OCI-LY7 (cell line): Measurements from ENCODE around the gene SUCNR1.

Experiments
- EZH2phosphoT487 ChIP-seq: fragments of 200-600 bp; sonication (generic); IDR thresholded peaks from 2 replicates; pipeline ENCODE4 v1.6.1; 2018; ENCODE audit warnings: low read depth, borderline replicate concordance, mild to moderate bottlenecking, mixed run types, antibody characterized with exemption, low read length, moderate library complexity, mixed read lengths
- TF ChIP-seq, protein P1 (sequence below): fragments of 200-600 bp; sonication (generic); conservative IDR thresholded peaks from 2 replicates; pipeline ENCODE4 v1.5.1; 2014; ENCODE audit warnings: mild to moderate bottlenecking, antibody characterized with exemption, low read length, moderate library complexity, mixed read lengths

DNA sequence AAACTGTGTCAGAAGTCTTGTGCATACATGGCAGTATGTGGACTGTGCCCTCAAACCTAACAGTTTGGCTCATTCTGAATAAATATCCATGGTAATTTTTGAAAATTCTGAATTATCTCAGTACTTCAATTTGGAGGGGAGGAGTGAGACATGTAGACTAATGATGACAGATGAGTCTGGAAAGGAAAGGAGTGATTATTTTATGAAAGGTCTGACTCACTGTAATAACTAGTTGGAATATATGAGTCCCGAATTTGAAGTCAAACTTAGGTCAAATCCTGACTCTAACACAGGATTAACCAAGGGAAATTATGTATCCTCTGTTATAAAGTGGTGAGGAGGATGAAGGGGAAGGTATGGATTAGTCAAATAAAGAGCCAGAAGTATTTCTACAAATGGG, 38.6 kb downstream of the SUCNR1 start:
- TF ChIP-seq, protein P1, sequence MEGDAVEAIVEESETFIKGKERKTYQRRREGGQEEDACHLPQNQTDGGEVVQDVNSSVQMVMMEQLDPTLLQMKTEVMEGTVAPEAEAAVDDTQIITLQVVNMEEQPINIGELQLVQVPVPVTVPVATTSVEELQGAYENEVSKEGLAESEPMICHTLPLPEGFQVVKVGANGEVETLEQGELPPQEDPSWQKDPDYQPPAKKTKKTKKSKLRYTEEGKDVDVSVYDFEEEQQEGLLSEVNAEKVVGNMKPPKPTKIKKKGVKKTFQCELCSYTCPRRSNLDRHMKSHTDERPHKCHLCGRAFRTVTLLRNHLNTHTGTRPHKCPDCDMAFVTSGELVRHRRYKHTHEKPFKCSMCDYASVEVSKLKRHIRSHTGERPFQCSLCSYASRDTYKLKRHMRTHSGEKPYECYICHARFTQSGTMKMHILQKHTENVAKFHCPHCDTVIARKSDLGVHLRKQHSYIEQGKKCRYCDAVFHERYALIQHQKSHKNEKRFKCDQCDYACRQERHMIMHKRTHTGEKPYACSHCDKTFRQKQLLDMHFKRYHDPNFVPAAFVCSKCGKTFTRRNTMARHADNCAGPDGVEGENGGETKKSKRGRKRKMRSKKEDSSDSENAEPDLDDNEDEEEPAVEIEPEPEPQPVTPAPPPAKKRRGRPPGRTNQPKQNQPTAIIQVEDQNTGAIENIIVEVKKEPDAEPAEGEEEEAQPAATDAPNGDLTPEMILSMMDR, result no peak
- TF ChIP-seq EZH2phosphoT487, result no peak
